Measurements from ENCODE around the gene PALM. TPM values are rescaled to one million over a fixed set of nuclear protein-coding genes. Genes with fewer than 3 reads are reported as not detected.

PALM gene
- total and polyA plus RNA-seq, 9 of the 15 experiments (the other 6 are each of a cell fraction or from before 2014, with no cell fraction given), result 0.04 to 6.6 (median 1.7) TPM

DNA sequence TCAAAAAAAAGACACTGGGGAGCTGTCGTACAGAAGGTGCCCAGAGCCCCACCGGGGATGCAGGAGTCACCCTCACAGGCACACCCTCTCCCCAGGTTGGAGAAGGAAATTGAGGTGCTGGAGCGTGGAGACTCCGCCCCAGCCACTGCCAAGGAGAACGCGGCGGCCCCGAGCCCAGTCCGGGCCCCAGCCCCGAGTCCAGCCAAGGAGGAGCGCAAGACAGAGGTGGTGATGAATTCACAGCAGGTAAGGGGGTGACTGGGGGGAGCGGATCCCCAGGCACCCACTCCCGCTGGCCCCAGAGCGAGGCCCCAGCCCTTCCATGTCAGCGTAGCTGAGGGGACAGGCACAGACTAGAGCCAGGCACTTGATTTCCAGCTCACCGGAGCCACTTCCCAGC is 22.3 kb downstream of the PALM start:
- no peak overlapping the region for H2AFZ ChIP-seq (ENCODE audit: low read depth, low read length)
- H3K36me3 ChIP-seq (ENCODE audit: control insufficient read depth, insufficient read depth, low read length), result no peaks in the 10 kb centered on the region
- WGBS (ENCODE audit: insufficient coverage, low coverage, missing lambda C conversion rate), result 61% methylated on average over 6 of the region's 16 CpGs
- no peak overlapping the region; a peak in 1 of 4 replicates for H3K9ac ChIP-seq (ENCODE audit: insufficient read depth in 1 of 2, low read depth in 2 of 2, low read length in 2 of 2)
- BruUV-seq (replicated peaks), result no TSS peak
- DNase-seq (ENCODE audit: extremely low read depth in 1 of 4, low spot score in 3 of 4) (no peak), FAIRE-seq (no peak), ATAC-seq (no peak)
- ChIA-PET POLR2A (interaction anchor here (0.7 kb wide), 1 partner anchor 27 kb away, joined by 3 read pairs; no protein-coding TSS in a partner anchor), CTCF (ENCODE audit: low intra/inter-chr PET ratio) (no interaction called here)
- peaks cover 0 to 56% of the 10 kb centered on the region in 2 experiments; a peak in 2 of 5 replicates for H3K4me1 ChIP-seq (replicated peaks in 1 of 2; ENCODE audit: control insufficient read depth in 2 of 2, insufficient read depth in 2 of 2, low read length in 2 of 2)
- H3K9me3 ChIP-seq (replicated peaks; ENCODE audit: control insufficient read depth, insufficient read depth, low read depth, low read length), result no peaks in the 10 kb centered on the region
- intact Hi-C loops (cut with micrococcal nuclease) (loop anchor here (10.0 kb wide), 1 partner anchor 146 kb away; the partner anchor contains the start of gene HCN2), in situ Hi-C loops (cut with MboI) (loop anchor here (5.0 kb wide), 1 partner anchor 64 kb away; no protein-coding TSS in a partner anchor)
- no peak overlapping the region for H3K27ac ChIP-seq (ENCODE audit: extremely low read depth, low read depth, low read length)
- no peak overlapping the region for H3K4me2 ChIP-seq (ENCODE audit: insufficient read depth, low read length)
- H4K20me1 ChIP-seq (replicated peaks; ENCODE audit: control insufficient read depth, insufficient read depth, low read length), result no peaks in the 10 kb centered on the region
- TF ChIP-seq HDAC2 (IDR thresholded peaks at IDR 0.05) (no peak), ZNF707 (CRISPR knock-in tag; conservative IDR thresholded peaks at IDR 0.05) (no peak), ZNF354B (CRISPR knock-in tag; IDR thresholded peaks at IDR 0.05) (no peak), HNRNPH1 (optimal IDR thresholded peaks at IDR 0.05; ENCODE audit: low read depth, low read length) (no peak), RBBP5 (IDR thresholded peaks at IDR 0.05; ENCODE audit: borderline replicate concordance, insufficient read depth, low read length, poor library complexity, severe bottlenecking) (no peak), THAP12 (CRISPR knock-in tag; IDR thresholded peaks at IDR 0.05) (no peak)
- TF ChIP-seq, protein P1, sequence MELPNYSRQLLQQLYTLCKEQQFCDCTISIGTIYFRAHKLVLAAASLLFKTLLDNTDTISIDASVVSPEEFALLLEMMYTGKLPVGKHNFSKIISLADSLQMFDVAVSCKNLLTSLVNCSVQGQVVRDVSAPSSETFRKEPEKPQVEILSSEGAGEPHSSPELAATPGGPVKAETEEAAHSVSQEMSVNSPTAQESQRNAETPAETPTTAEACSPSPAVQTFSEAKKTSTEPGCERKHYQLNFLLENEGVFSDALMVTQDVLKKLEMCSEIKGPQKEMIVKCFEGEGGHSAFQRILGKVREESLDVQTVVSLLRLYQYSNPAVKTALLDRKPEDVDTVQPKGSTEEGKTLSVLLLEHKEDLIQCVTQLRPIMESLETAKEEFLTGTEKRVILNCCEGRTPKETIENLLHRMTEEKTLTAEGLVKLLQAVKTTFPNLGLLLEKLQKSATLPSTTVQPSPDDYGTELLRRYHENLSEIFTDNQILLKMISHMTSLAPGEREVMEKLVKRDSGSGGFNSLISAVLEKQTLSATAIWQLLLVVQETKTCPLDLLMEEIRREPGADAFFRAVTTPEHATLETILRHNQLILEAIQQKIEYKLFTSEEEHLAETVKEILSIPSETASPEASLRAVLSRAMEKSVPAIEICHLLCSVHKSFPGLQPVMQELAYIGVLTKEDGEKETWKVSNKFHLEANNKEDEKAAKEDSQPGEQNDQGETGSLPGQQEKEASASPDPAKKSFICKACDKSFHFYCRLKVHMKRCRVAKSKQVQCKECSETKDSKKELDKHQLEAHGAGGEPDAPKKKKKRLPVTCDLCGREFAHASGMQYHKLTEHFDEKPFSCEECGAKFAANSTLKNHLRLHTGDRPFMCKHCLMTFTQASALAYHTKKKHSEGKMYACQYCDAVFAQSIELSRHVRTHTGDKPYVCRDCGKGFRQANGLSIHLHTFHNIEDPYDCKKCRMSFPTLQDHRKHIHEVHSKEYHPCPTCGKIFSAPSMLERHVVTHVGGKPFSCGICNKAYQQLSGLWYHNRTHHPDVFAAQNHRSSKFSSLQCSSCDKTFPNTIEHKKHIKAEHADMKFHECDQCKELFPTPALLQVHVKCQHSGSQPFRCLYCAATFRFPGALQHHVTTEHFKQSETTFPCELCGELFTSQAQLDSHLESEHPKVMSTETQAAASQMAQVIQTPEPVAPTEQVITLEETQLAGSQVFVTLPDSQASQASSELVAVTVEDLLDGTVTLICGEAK (IDR thresholded peaks at IDR 0.05), result no peak
- TF ChIP-seq, protein P1 (CRISPR knock-in tag; IDR thresholded peaks at IDR 0.05), result no peak
- no peaks in the 10 kb centered on the region for H3K27me3 ChIP-seq (ENCODE audit: control insufficient read depth in 2 of 2, insufficient read depth in 2 of 2, low read length in 2 of 2)
- H3K9me1 ChIP-seq (ENCODE audit: control insufficient read depth, insufficient read depth, low read length), result no peaks in the 10 kb centered on the region
- no peaks in the 10 kb centered on the region for H3K79me2 ChIP-seq (ENCODE audit: control insufficient read depth, insufficient read depth, low read length)
- no peak overlapping the region for H3K4me3 ChIP-seq

Measured in K562 (cell line).